Left renal cortex interstitium (tissue), 4 donors: Measurements from ENCODE around the gene TAF11L3. TPM values are rescaled to one million over a fixed set of nuclear protein-coding genes. Genes with fewer than 3 reads are reported as not detected.

Experiments
- polyA plus RNA-seq, 4 donors: library from polyadenylated mRNA; unstranded; fragments of 120-200 nt; gene quantifications; one replicate each; pipeline ENCODE4 v1.2.1, GENCODE V29; 2013; ENCODE audit not compliant: insufficient read length in 4 of 4

The TAF11L3 gene
- polyA plus RNA-seq, 4 donors: not detected

Other genes starting within 250 kb of the TAF11L3 start
- not detected for gene TAF11L2, start 20.1 kb upstream of the TAF11L3 start, polyA plus RNA-seq
- gene TAF11L4, start 3.4 kb downstream of the TAF11L3 start, polyA plus RNA-seq: not detected
- not detected for gene TAF11L5, start 6.9 kb downstream of the TAF11L3 start, polyA plus RNA-seq
- gene TAF11L6, start 10.3 kb downstream of the TAF11L3 start, polyA plus RNA-seq: not detected
- gene TAF11L7, start 67.4 kb downstream of the TAF11L3 start, polyA plus RNA-seq: not detected
- not detected for gene TAF11L8, start 72.6 kb downstream of the TAF11L3 start, polyA plus RNA-seq
- not detected for gene TAF11L9, start 76.0 kb downstream of the TAF11L3 start, polyA plus RNA-seq
- not detected for gene TAF11L10, start 79.5 kb downstream of the TAF11L3 start, polyA plus RNA-seq
- not detected for gene TAF11L11, start 85.8 kb downstream of the TAF11L3 start, polyA plus RNA-seq
- not detected for gene TAF11L12, start 92.0 kb downstream of the TAF11L3 start, polyA plus RNA-seq
- gene TAF11L13, start 113.7 kb downstream of the TAF11L3 start, polyA plus RNA-seq: not detected
- gene TAF11L14, start 116.1 kb downstream of the TAF11L3 start, polyA plus RNA-seq: not detected